Upper lobe of left lung (tissue), 4 donors: ENCODE results near the gene FBLN5.

Source experiments
- CTCF ChIP-seq, 6 experiments: fragments of 450-650 bp in 4 of 6; fragments of 200-600 bp in 2 of 6; sonication (generic) in 2 of 6; IDR thresholded peaks; one replicate each; pipeline ENCODE4 v1.5.1; 2016 to 2019; ENCODE audit warnings: antibody characterized with exemption in 6 of 6
- POLR2A ChIP-seq, 4 donors: fragments of 450-650 bp; IDR thresholded peaks; one replicate each; pipeline ENCODE4 v1.5.1; 2016 to 2017; ENCODE audit warnings: antibody characterized with exemption in 4 of 4, mild to moderate bottlenecking in 2 of 4
- POLR2AphosphoS5 ChIP-seq, 2 donors: sonication (generic); formaldehyde crosslinking; IDR thresholded peaks; one replicate each; pipeline ENCODE4 v1.5.1; 2017; ENCODE audit warnings: antibody characterized with exemption in 2 of 2

GRCh38 chr14:91931478-91932088, 15.9 kb downstream of the FBLN5 start:
- TF ChIP-seq POLR2A (IDR thresholded peaks at IDR 0.05) (no peak), CTCF (IDR thresholded peaks at IDR 0.05) (no peak), POLR2AphosphoS5 (IDR thresholded peaks at IDR 0.05) (no peak)
